Right cardiac atrium (tissue), 5 donors: ENCODE results near the gene ME3. TPM values are rescaled to one million over a fixed set of nuclear protein-coding genes. Genes with fewer than 3 reads are reported as not detected.

ENCODE experiments used
- ATAC-seq, 2 donors: fragments of 200-7000 bp; cut with Tn5 transposase; one replicate each; pipeline versions ENCODE4 v1.8.0 to v1.9.1; 2020; ENCODE audit warnings: moderate library complexity in 2 of 2, mild to moderate bottlenecking in 1 of 2
- DNase-seq, 3 donors: peaks; one replicate each; pipeline ENCODE4 v3.0.0-alpha.2; 2020
- H3K27ac ChIP-seq: one replicate; pipeline ENCODE4 v1.5.1; 2013; ENCODE audit warnings: mild to moderate bottlenecking, low read length, control low read depth, moderate library complexity
- H3K27me3 ChIP-seq: one replicate; pipeline ENCODE4 v1.6.1; 2013; ENCODE audit not compliant: control insufficient read depth, insufficient read depth
- H3K4me1 ChIP-seq: one replicate; pipeline ENCODE4 v1.6.1; 2013; ENCODE audit warnings: low read length; ENCODE audit not compliant: control insufficient read depth, insufficient read depth
- H3K4me3 ChIP-seq: one replicate; pipeline ENCODE4 v1.5.1; 2013; ENCODE audit warnings: low read length, control low read depth
- H3K9me3 ChIP-seq: one replicate; pipeline ENCODE4 v1.6.1; 2013; ENCODE audit warnings: low read length; ENCODE audit not compliant: control insufficient read depth
- WGBS: extraction: QIAGEN DNeasy Blood & Tissue Kit; methylation state at CpG from one replicate; pipeline ENCODE4 v1.1.7; 2013; 5-methylcytosine and 5-hydroxymethylcytosine counted together
- intact Hi-C, 4 donors: fragments of 100-400 bp; cut with DNase I; formaldehyde crosslinking; loops; one replicate each; pipeline versions ENCODE4 v1.11.0 to v1.14.0; 2022 to 2023
- polyA plus RNA-seq: library from polyadenylated mRNA; stranded (reverse); fragments of 200-250 nt; gene quantifications from one replicate; pipeline ENCODE4 v1.2.3, GENCODE V29; 2013
- total RNA-seq, 4 donors: library from RNA; stranded (reverse); fragmentation: NEBNext Ultra II Directional; extraction: Animal tissue kit (Norgen Biotek cat#: 25700); gene quantifications; one replicate each; pipeline ENCODE4 v1.2.1, GENCODE V29; 2021
- donor health status: healthy with polysubstance abuse.
- donor health status: DM: no; HTN: yes; CAD: no.
- donor health status: DM: no; HTN: no; CAD: no.
- donor health status: DM: no; HTN: yes; CAD: no; lungs with severe emphysema.
- donor health status: DM: yes; HTN: yes; CAD: no.

Gene ME3
- total and polyA plus RNA-seq, 5 donors, result 20.8 to 24.0 (median 23.6) TPM

GRCh38 chr11:86458294-86459001 is 214.0 kb downstream of the ME3 start:
- ATAC-seq (no peak), DNase-seq (no peak)
- H3K9me3 ChIP-seq, result no peaks in the 10 kb centered on the region
- H3K4me3 ChIP-seq, result no peak overlapping the region
- H3K27me3 ChIP-seq, result no peaks in the 10 kb centered on the region
- no peak overlapping the region for H3K27ac ChIP-seq
- WGBS, result 76% methylated on average over 5 of the region's 5 CpGs
- H3K4me1 ChIP-seq, result peaks cover 13% of the 10 kb centered on the region
- intact Hi-C loops, result loop anchor here (2.0 to 10.0 kb wide), 6 partner anchors 149 to 434 kb away; partner anchors contain the start of gene PRSS23 (in 2 of the 4)

GRCh38 chr11:86456075-86456939 is 216.1 kb downstream of the ME3 start:
- Histone ChIP-seq H3K4me3 (no peak overlapping the region), H3K27ac (peak overlapping the region; percentile 6), H3K4me1 (peaks cover 13% of the 10 kb centered on the region), H3K9me3 (no peaks in the 10 kb centered on the region), H3K27me3 (no peaks in the 10 kb centered on the region)
- DNase-seq (peak; percentile 85 to 94 (median 90)), ATAC-seq (peak; percentile 86 to 88)
- intact Hi-C loops, result loop anchor here (2.0 to 10.0 kb wide), 6 partner anchors 151 to 432 kb away; partner anchors contain the start of gene PRSS23 (in 2 of the 4)
- WGBS, result 16% methylated on average over 9 of the region's 9 CpGs

- Histone ChIP-seq H3K9me3 (no peaks in the 10 kb centered on the region), H3K4me1 (peaks cover 5% of the 10 kb centered on the region), H3K4me3 (no peak overlapping the region), H3K27ac (no peak overlapping the region), H3K27me3 (no peaks in the 10 kb centered on the region)
- DNase-seq (no peak), ATAC-seq (no peak)
- intact Hi-C loops, result loop anchor here in 2 of 4 donors (10.0 kb wide), 2 partner anchors 171 to 429 kb away; no protein-coding TSS in a partner anchor
- 69% methylated on average over 2 of the region's 2 CpGs for WGBS
Measured at GRCh38 chr11:86453290-86454030, 219.0 kb downstream of the ME3 start.

GRCh38 chr11:86449993-86450629 is 222.3 kb downstream of the ME3 start:
- Histone ChIP-seq H3K4me3 (no peak overlapping the region), H3K27me3 (no peaks in the 10 kb centered on the region), H3K9me3 (no peaks in the 10 kb centered on the region), H3K4me1 (no peaks in the 10 kb centered on the region), H3K27ac (no peak overlapping the region)
- intact Hi-C loops, result loop anchor here in 2 of 4 donors (10.0 kb wide), 2 partner anchors 175 to 425 kb away; no protein-coding TSS in a partner anchor
- ATAC-seq, result no peak
- 67% methylated on average over 5 of the region's 5 CpGs for WGBS
- DNase-seq, result peak in 1 of 3 donors; percentile 28

- no peaks in the 10 kb centered on the region for H3K4me1 ChIP-seq
- no peak overlapping the region for H3K27ac ChIP-seq
- intact Hi-C loops, result no loop called here
- DNase-seq (no peak), ATAC-seq (no peak)
- no peaks in the 10 kb centered on the region for H3K27me3 ChIP-seq
- H3K9me3 ChIP-seq, result no peaks in the 10 kb centered on the region
- WGBS, result 87% methylated on average over 3 of the region's 3 CpGs
- no peak overlapping the region for H3K4me3 ChIP-seq
Measured at GRCh38 chr11:86447763-86448480, 224.5 kb downstream of the ME3 start.

GRCh38 chr11:86446924-86447285 is 225.5 kb downstream of the ME3 start:
- ATAC-seq, result no peak
- no peaks in the 10 kb centered on the region for H3K9me3 ChIP-seq
- H3K27ac ChIP-seq, result no peak overlapping the region
- WGBS, result 96% methylated on average over 12 of the region's 12 CpGs
- H3K4me1 ChIP-seq, result peaks cover 4% of the 10 kb centered on the region
- H3K27me3 ChIP-seq, result no peaks in the 10 kb centered on the region
- intact Hi-C loops, result no loop called here
- H3K4me3 ChIP-seq, result no peak overlapping the region
- DNase-seq, result no peak

- ATAC-seq (no peak), DNase-seq (no peak)
- Histone ChIP-seq H3K4me3 (no peak overlapping the region), H3K9me3 (no peaks in the 10 kb centered on the region), H3K27ac (no peak overlapping the region), H3K4me1 (peaks cover 4% of the 10 kb centered on the region), H3K27me3 (no peaks in the 10 kb centered on the region)
- WGBS, result 95% methylated on average over 8 of the region's 8 CpGs
- intact Hi-C loops, result no loop called here
Measured at GRCh38 chr11:86446163-86446923, 226.1 kb downstream of the ME3 start.

- Histone ChIP-seq H3K4me1 (peaks cover 6% of the 10 kb centered on the region), H3K4me3 (no peak overlapping the region), H3K9me3 (no peaks in the 10 kb centered on the region), H3K27me3 (no peaks in the 10 kb centered on the region), H3K27ac (no peak overlapping the region)
- ATAC-seq (no peak), DNase-seq (no peak)
- intact Hi-C loops, result no loop called here
- WGBS, result 97% methylated on average over 1 of the region's 1 CpG
Measured at GRCh38 chr11:86444981-86445380, 227.4 kb downstream of the ME3 start.

GRCh38 chr11:86443415-86443814 is 229.0 kb downstream of the ME3 start:
- H3K27me3 ChIP-seq, result no peaks in the 10 kb centered on the region
- H3K4me1 ChIP-seq, result peaks cover 7% of the 10 kb centered on the region
- no peak overlapping the region for H3K4me3 ChIP-seq
- no peaks in the 10 kb centered on the region for H3K9me3 ChIP-seq
- DNase-seq, result no peak
- no peak overlapping the region for H3K27ac ChIP-seq
- 0% methylated on average over 1 of the region's 1 CpG for WGBS
- intact Hi-C loops, result no loop called here
- no peak for ATAC-seq
